HAP-1 (cell line): ENCODE results near the gene SEC16A.
"Not testable (repeated sequence)": the region's sequence is repeated elsewhere in the genome, so short reads cannot be mapped to it uniquely, and the experiment has no call there.

Experiments used
- DNase-seq, 2 experiments: peaks; one replicate each; pipeline ENCODE4 v3.0.0-alpha.2; 2016 to 2020; ENCODE audit warnings: low spot score in 2 of 2
- H3K27me3 ChIP-seq: fragments of 250-450 bp; sonication (Bioruptor Pico); 2 replicates; pipeline ENCODE4 v1.5.1; 2020; ENCODE audit warnings: low read depth, mild to moderate bottlenecking, moderate library complexity
- H3K36me3 ChIP-seq: fragments of 250-450 bp; sonication (Bioruptor Pico); replicated peaks from 2 replicates; pipeline ENCODE4 v1.5.1; 2020; ENCODE audit warnings: mild to moderate bottlenecking
- H3K4me1 ChIP-seq: fragments of 250-450 bp; sonication (Bioruptor Pico); 2 replicates; pipeline ENCODE4 v1.5.1; 2020; ENCODE audit warnings: mild to moderate bottlenecking
- H3K4me3 ChIP-seq: fragments of 250-450 bp; sonication (Bioruptor Pico); 2 replicates; pipeline ENCODE4 v1.5.1; 2020; ENCODE audit warnings: mild to moderate bottlenecking, moderate library complexity
- H3K9me3 ChIP-seq: fragments of 250-450 bp; sonication (Bioruptor Pico); 2 replicates; pipeline ENCODE4 v1.5.1; 2020; ENCODE audit warnings: mild to moderate bottlenecking, moderate library complexity
- in situ Hi-C: fragments of 300-500 bp; cut with MboI; formaldehyde crosslinking; loops from 3 replicates; pipeline ENCODE4 v1.14.3; 2020; ENCODE audit warnings: low sequenced_read_pairs, inconsistent platforms, mixed read lengths

The SEC16A gene

GRCh38 chr9:136418182-136419091 is 64.4 kb downstream of the SEC16A start:
- Histone ChIP-seq H3K27me3 (no peaks in the 10 kb centered on the region), H3K4me3 (no peak overlapping the region), H3K9me3 (no peaks in the 10 kb centered on the region), H3K36me3 (peaks cover 82% of the 10 kb centered on the region), H3K4me1 (no peaks in the 10 kb centered on the region)
- no peak for DNase-seq
- in situ Hi-C loops, result no loop called here

GRCh38 chr9:136416914-136417313 is 65.9 kb downstream of the SEC16A start:
- no peaks in the 10 kb centered on the region for H3K9me3 ChIP-seq
- no peaks in the 10 kb centered on the region for H3K27me3 ChIP-seq
- no peak for DNase-seq
- H3K4me1 ChIP-seq, result peaks cover 6% of the 10 kb centered on the region; the same call in 1 of the 2 replicates
- H3K36me3 ChIP-seq, result peaks cover 82% of the 10 kb centered on the region
- in situ Hi-C loops, result no loop called here
- H3K4me3 ChIP-seq, result no peak overlapping the region

- DNase-seq, result no peak
- Histone ChIP-seq H3K27me3 (no peaks in the 10 kb centered on the region), H3K9me3 (no peaks in the 10 kb centered on the region), H3K4me1 (peaks cover 11% of the 10 kb centered on the region; the same call in 1 of the 2 replicates), H3K36me3 (peaks cover 81% of the 10 kb centered on the region), H3K4me3 (no peak overlapping the region)
- in situ Hi-C loops, result no loop called here
Observed at GRCh38 chr9:136416427-136416826, 66.4 kb downstream of the SEC16A start.

- Histone ChIP-seq H3K9me3 (no peaks in the 10 kb centered on the region), H3K36me3 (peaks cover 71% of the 10 kb centered on the region), H3K27me3 (no peaks in the 10 kb centered on the region), H3K4me3 (no peak overlapping the region), H3K4me1 (peaks cover 21% of the 10 kb centered on the region)
- DNase-seq, result no peak
- in situ Hi-C loops, result no loop called here
Observed at GRCh38 chr9:136412962-136413361, 69.9 kb downstream of the SEC16A start.

- Histone ChIP-seq H3K4me3 (peak overlapping the region; percentile 99), H3K9me3 (no peaks in the 10 kb centered on the region), H3K27me3 (no peaks in the 10 kb centered on the region), H3K36me3 (peaks cover 73% of the 10 kb centered on the region), H3K4me1 (peaks cover 21% of the 10 kb centered on the region)
- in situ Hi-C loops, result no loop called here
- no peak for DNase-seq
Observed at GRCh38 chr9:136411378-136411777, 71.5 kb downstream of the SEC16A start.

- H3K4me1 ChIP-seq, result peaks cover 21% of the 10 kb centered on the region
- DNase-seq, result peak; percentile 67 to 94
- H3K36me3 ChIP-seq, result peaks cover 73% of the 10 kb centered on the region
- H3K4me3 ChIP-seq, result peak within 1 kb of the TSS; percentile 99
- no peaks in the 10 kb centered on the region for H3K9me3 ChIP-seq
- in situ Hi-C loops, result no loop called here
- H3K27me3 ChIP-seq, result no peaks in the 10 kb centered on the region
Observed at GRCh38 chr9:136410500-136411287, 72.1 kb downstream of the SEC16A start, which contains the start of the genes ENTR1 and PMPCA. Gene ENTR1, minus strand, starts transcription at chr9:136410614. Its CDS starts 217 bp downstream, at chr9:136410397. Gene PMPCA, plus strand, starts transcription at chr9:136410658. Its CDS starts 11 bp downstream, at chr9:136410669.

- no peaks in the 10 kb centered on the region for H3K27me3 ChIP-seq
- peaks cover 73% of the 10 kb centered on the region for H3K36me3 ChIP-seq
- in situ Hi-C loops, result no loop called here
- H3K4me1 ChIP-seq, result peaks cover 21% of the 10 kb centered on the region
- peak in 1 of 2 experiments; percentile 54 for DNase-seq
- no peaks in the 10 kb centered on the region for H3K9me3 ChIP-seq
- peak overlapping the region; percentile 99 for H3K4me3 ChIP-seq
Observed at GRCh38 chr9:136409557-136410455, 73.0 kb downstream of the SEC16A start.

GRCh38 chr9:136407911-136408310 is 74.9 kb downstream of the SEC16A start:
- no peaks in the 10 kb centered on the region for H3K9me3 ChIP-seq
- H3K4me3 ChIP-seq, result no peak overlapping the region
- no peaks in the 10 kb centered on the region for H3K27me3 ChIP-seq
- peaks cover 67% of the 10 kb centered on the region for H3K36me3 ChIP-seq
- no peak for DNase-seq
- in situ Hi-C loops, result no loop called here
- H3K4me1 ChIP-seq, result peaks cover 21% of the 10 kb centered on the region

- DNase-seq, in situ Hi-C loops, H3K9me3 ChIP-seq, H3K27me3 ChIP-seq, H3K4me3 ChIP-seq: not testable (repeated sequence)
- peaks cover 15% of the 10 kb centered on the region for H3K4me1 ChIP-seq
- H3K36me3 ChIP-seq, result peaks cover 59% of the 10 kb centered on the region
Observed at GRCh38 chr9:136407061-136407460, 75.8 kb downstream of the SEC16A start.

GRCh38 chr9:136405904-136406303 is 76.9 kb downstream of the SEC16A start:
- H3K27me3 ChIP-seq, DNase-seq, H3K4me1 ChIP-seq, H3K9me3 ChIP-seq, in situ Hi-C loops, H3K4me3 ChIP-seq: not testable (repeated sequence)
- peaks cover 61% of the 10 kb centered on the region for H3K36me3 ChIP-seq

- Histone ChIP-seq H3K9me3 (no peaks in the 10 kb centered on the region), H3K4me1 (peaks cover 9% of the 10 kb centered on the region), H3K4me3 (no peak overlapping the region), H3K36me3 (peaks cover 61% of the 10 kb centered on the region), H3K27me3 (no peaks in the 10 kb centered on the region)
- no peak for DNase-seq
- in situ Hi-C loops, result no loop called here
Observed at GRCh38 chr9:136405481-136405880, 77.4 kb downstream of the SEC16A start.

GRCh38 chr9:136404801-136405136 is 78.1 kb downstream of the SEC16A start:
- peaks cover 12% of the 10 kb centered on the region for H3K4me1 ChIP-seq
- no peak for DNase-seq
- peaks cover 61% of the 10 kb centered on the region for H3K36me3 ChIP-seq
- H3K4me3 ChIP-seq, result no peak overlapping the region
- H3K9me3 ChIP-seq, result no peaks in the 10 kb centered on the region
- H3K27me3 ChIP-seq, result no peaks in the 10 kb centered on the region
- in situ Hi-C loops, result no loop called here
